Measurements from ENCODE around the gene SMURF1.

Gene SMURF1

DNA sequence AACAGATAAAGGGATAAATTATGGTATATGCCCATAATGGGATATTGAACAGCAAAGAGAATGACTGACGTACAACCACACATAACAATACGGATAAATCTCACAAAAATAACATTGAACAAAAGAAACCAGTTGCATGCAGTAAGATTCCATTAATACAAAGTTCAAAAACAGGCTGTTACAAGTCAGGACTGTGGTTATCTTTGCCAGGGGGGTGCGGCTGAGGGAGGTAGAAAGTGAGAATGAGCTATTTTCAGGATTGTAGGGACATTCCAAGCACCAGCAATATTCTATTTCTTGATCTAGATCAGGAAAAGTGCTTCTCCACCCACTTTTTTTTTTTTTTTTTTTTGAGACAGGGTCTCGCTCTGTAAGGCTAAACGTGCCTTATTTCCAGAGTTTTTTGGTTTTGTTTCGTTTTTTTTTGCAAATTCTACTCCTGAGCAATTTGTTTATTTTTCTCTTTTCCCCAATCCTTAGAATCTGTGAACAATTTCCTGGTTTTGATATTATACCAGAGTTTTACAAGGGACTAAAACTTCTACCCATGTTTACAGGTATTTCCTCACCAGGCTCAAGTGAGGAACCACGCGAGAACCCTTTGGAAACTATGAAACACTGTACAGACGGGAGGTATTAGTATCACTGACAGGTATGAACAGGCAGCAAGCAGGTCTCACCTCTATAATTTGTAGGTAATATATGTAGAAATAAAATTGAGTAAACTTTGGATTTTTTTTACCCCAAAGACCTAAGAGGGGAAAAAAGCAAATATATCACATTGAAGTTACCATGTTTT, 9.9 kb downstream of the SMURF1 start:
- TF ChIP-seq, protein P1, sequence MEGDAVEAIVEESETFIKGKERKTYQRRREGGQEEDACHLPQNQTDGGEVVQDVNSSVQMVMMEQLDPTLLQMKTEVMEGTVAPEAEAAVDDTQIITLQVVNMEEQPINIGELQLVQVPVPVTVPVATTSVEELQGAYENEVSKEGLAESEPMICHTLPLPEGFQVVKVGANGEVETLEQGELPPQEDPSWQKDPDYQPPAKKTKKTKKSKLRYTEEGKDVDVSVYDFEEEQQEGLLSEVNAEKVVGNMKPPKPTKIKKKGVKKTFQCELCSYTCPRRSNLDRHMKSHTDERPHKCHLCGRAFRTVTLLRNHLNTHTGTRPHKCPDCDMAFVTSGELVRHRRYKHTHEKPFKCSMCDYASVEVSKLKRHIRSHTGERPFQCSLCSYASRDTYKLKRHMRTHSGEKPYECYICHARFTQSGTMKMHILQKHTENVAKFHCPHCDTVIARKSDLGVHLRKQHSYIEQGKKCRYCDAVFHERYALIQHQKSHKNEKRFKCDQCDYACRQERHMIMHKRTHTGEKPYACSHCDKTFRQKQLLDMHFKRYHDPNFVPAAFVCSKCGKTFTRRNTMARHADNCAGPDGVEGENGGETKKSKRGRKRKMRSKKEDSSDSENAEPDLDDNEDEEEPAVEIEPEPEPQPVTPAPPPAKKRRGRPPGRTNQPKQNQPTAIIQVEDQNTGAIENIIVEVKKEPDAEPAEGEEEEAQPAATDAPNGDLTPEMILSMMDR (IDR thresholded peaks at IDR 0.05; ENCODE audit: low read depth, low read length, missing control alignments) = no peak
- DNase-seq (ENCODE audit: extremely low read depth, low read depth) = no peak
- no peak overlapping the region for H3K4me3 ChIP-seq (replicated peaks; ENCODE audit: low read depth, low read length)

DNA sequence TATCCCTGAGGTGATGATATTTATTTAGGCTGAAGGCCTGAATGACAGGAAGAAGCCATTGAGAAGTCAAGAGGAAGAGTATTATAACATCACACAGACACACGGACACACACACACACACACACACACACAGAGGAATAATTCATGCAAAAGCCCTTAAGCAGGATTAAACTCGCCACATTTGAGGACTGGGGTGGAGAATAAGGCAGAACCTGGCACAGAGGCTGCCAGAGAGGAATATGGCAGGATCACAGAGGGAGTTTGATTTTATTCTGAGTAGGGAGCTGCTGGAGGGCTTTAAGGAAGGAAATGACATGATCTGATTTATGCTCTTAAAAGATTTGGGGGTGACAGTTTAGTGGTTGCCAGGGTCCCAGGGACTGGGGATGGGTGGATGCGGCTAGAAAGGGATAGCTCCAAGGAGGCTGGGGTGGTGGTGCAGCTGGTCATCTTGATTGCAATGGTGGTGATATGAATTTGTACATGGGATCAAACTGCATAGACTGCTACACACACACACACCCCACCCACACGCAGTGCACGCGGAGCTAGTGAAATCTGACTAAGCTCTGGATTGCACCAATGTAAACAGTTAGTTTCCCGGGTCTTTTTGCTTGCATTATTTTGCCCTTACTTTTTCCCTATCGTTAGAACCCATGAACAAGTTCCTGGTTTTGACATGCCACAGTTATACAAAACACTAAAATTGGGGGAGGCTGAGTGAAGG, 11.2 kb downstream of the SMURF1 start:
- H3K4me3 ChIP-seq (replicated peaks; ENCODE audit: low read depth, low read length) = no peak overlapping the region
- TF ChIP-seq, protein P1 (IDR thresholded peaks at IDR 0.05; ENCODE audit: low read depth, low read length, missing control alignments) = no peak
- DNase-seq (ENCODE audit: extremely low read depth, low read depth) = no peak

DNA sequence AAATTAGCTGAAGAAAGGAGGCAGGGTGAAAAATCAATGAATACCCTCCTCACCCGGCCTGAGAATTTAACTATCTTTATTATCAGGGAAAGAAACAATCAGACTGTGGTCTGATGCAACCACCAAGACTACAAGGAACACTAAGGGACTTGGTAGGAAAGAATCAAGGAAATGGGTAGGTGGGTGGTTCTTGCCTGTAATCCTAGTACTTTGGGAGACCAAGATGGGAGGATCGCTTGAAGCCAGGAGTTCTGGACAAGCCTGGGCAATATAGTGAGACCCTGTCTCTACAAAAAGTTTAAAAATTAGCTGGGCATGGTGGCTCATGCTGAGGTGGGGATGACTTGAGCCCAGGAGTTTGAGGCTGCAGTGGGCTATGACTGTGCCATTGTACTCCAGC, 12.6 kb downstream of the SMURF1 start:
- H3K4me3 ChIP-seq (replicated peaks; ENCODE audit: low read depth, low read length) = no peak overlapping the region
- DNase-seq (ENCODE audit: extremely low read depth, low read depth) = no peak
- TF ChIP-seq, protein P1 (IDR thresholded peaks at IDR 0.05; ENCODE audit: low read depth, low read length, missing control alignments) = no peak

DNA sequence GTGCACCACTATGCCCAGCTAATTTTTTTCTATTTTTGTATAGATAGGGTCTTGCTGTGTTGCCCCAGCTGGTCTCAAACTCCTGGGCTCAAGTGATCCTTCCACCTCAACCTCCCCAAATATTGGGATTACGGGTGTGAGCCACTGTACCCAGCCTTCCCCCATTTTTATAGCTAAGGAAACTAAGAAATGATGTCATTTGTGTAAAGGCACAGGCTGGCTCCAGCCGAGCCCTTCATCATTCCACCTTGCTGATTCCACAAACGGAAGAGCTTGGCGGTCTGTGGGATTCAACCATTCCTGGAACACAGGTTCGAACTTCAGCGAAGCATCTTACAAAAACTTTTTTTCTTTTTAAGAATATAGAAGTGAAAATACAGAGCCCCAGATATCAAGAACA, 14.4 kb downstream of the SMURF1 start:
- H3K4me3 ChIP-seq (replicated peaks; ENCODE audit: low read depth, low read length) = no peak overlapping the region
- TF ChIP-seq, protein P1 (IDR thresholded peaks at IDR 0.05; ENCODE audit: low read depth, low read length, missing control alignments) = no peak
- no peak for DNase-seq (ENCODE audit: extremely low read depth, low read depth)

DNA sequence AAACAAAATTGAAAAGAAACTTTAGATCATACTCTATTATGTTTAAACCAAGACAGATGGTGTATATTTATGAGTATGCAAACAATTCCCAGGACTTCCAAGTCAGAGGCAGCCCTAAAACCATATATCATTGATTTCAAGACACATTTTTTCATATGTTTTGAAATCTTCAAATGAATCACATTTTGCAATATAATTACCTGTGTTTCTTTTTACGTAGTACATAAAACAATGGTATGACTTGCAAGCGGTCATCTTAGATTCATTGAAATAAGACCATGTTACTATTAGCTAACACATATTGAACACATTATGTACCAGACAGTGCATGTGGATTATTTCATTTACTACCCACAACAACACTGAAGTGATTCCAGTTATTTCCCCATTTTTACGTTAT, 14.9 kb downstream of the SMURF1 start:
- H3K4me3 ChIP-seq (replicated peaks; ENCODE audit: low read depth, low read length) = no peak overlapping the region
- DNase-seq (ENCODE audit: extremely low read depth, low read depth) = no peak
- TF ChIP-seq, protein P1 (IDR thresholded peaks at IDR 0.05; ENCODE audit: low read depth, low read length, missing control alignments) = no peak

GRCh38 chr7:99128076-99128950, 15.6 kb downstream of the SMURF1 start:
- TF ChIP-seq, protein P1 (IDR thresholded peaks at IDR 0.05; ENCODE audit: low read depth, low read length, missing control alignments) = no peak
- H3K4me3 ChIP-seq (replicated peaks; ENCODE audit: low read depth, low read length) = no peak overlapping the region
- DNase-seq (ENCODE audit: extremely low read depth, low read depth) = no peak
